Mucosa of rectum (tissue), 2 donors: ENCODE data around the gene MACROH2A1.

Source experiments
- H3K27ac ChIP-seq, 2 donors: one replicate each; pipeline ENCODE4 v1.7.0; 2013; ENCODE audit warnings: inconsistent platforms in 2 of 2, low read depth in 2 of 2, low read length in 2 of 2
- H3K27me3 ChIP-seq, 2 donors: one replicate each; pipeline ENCODE4 v1.7.0; 2013; ENCODE audit warnings: low read length in 2 of 2; ENCODE audit not compliant: control insufficient read depth in 2 of 2, insufficient read depth in 2 of 2
- H3K36me3 ChIP-seq, 2 donors: one replicate each; pipeline ENCODE4 v1.7.0; 2013; ENCODE audit warnings: low read length in 2 of 2; ENCODE audit not compliant: control insufficient read depth in 2 of 2, insufficient read depth in 2 of 2
- H3K4me1 ChIP-seq, 2 donors: one replicate each; pipeline ENCODE4 v1.7.0; 2013; ENCODE audit warnings: low read length in 2 of 2, mild to moderate bottlenecking in 1 of 2; ENCODE audit not compliant: control insufficient read depth in 2 of 2, insufficient read depth in 2 of 2
- H3K4me3 ChIP-seq, 2 donors: one replicate each; pipeline ENCODE4 v1.7.0; 2013; ENCODE audit warnings: low read length in 2 of 2
- H3K9ac ChIP-seq, 2 donors: one replicate each; pipeline ENCODE4 v1.7.0; 2013; ENCODE audit warnings: low read length in 2 of 2, low read depth in 1 of 2, mild to moderate bottlenecking in 1 of 2
- H3K9me3 ChIP-seq, 2 donors: one replicate each; pipeline ENCODE4 v1.7.0; 2013; ENCODE audit warnings: low read length in 2 of 2; ENCODE audit not compliant: control insufficient read depth in 2 of 2
- donor health status: healthy.
- donor health status: Normal muscosa, but diverticular disease.

MACROH2A1 gene

GRCh38 chr5:135356522-135357318 is 42.3 kb downstream of the MACROH2A1 start:
- no peaks in the 10 kb centered on the region for H3K27me3 ChIP-seq
- peak overlapping the region; percentile 10 to 66 for H3K27ac ChIP-seq
- no peak overlapping the region for H3K4me3 ChIP-seq
- H3K9ac ChIP-seq: no peak overlapping the region
- H3K4me1 ChIP-seq: peaks cover 14 to 21% of the 10 kb centered on the region in 2 donors
- H3K36me3 ChIP-seq: peaks cover 32 to 42% of the 10 kb centered on the region in 2 donors
- H3K9me3 ChIP-seq: no peaks in the 10 kb centered on the region

GRCh38 chr5:135355169-135355568 is 43.9 kb downstream of the MACROH2A1 start:
- H3K9ac ChIP-seq: no peak overlapping the region
- H3K27ac ChIP-seq: no peak overlapping the region
- no peak overlapping the region for H3K4me3 ChIP-seq
- no peaks in the 10 kb centered on the region for H3K9me3 ChIP-seq
- peaks cover 36 to 54% of the 10 kb centered on the region in 2 donors for H3K36me3 ChIP-seq
- H3K27me3 ChIP-seq: no peaks in the 10 kb centered on the region
- peaks cover 14 to 16% of the 10 kb centered on the region in 2 donors for H3K4me1 ChIP-seq

DNA sequence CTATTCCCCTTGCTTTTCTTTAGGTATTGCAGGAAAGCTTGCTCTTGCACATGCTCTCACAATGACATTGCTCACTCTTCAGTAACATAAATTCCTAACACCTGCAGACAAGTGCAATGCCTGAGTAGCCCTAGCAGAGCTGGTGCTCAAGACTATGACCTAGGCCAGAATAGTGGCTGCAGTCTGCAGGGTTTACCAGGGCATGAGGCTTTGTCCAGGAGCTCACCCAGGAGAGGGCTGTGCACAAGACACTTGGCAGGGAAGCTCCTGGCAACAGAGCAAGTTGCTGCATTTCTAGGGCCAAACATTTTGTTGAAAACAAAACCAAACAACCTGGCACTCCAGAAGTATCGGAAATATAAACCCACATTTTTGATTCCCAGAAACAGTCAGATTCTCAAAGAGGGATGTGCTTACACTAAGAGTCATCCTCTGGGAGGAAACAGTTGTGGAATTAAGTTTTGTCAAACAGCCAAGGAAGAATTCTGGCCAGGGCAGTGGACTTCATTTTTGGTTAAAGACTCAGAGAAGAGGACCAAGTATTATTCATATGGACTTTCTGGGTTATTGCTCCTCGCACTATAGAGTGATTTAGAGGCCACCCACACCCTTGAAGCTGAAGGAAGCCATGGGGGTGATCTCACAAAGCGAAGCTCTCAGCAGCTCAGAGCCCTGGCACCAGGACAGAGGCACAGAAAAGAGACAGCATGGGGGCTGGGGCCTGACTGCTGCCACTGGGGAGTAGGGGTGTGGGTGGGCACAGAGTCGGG is 44.9 kb downstream of the MACROH2A1 start:
- H3K27ac ChIP-seq: no peak overlapping the region
- H3K36me3 ChIP-seq: peaks cover 36 to 54% of the 10 kb centered on the region in 2 donors
- H3K4me3 ChIP-seq: no peak overlapping the region

DNA sequence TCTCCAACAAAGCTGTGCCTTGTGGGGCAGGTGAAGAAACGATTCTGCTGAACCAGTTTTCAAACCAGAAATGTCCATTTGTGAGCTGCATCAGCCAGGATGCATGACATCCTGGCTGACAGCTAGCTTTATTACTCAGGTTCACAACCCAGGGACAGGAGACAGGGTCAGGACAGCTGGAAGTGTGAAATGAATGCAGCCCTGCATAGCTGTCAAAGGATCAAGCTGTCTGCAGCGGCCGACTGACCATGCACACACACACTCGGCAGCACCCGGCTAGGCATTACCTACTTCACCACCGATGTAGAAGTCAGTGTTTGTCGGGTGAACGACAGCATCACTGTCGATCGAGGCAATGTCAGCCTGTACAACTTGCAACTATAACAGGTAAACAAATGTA is 48.5 kb downstream of the MACROH2A1 start:
- peaks cover 16 to 23% of the 10 kb centered on the region in 2 donors for H3K4me1 ChIP-seq
- no peaks in the 10 kb centered on the region for H3K9me3 ChIP-seq
- no peak overlapping the region for H3K27ac ChIP-seq
- no peaks in the 10 kb centered on the region for H3K27me3 ChIP-seq
- no peak overlapping the region for H3K9ac ChIP-seq
- no peak overlapping the region for H3K4me3 ChIP-seq
- peaks cover 33 to 41% of the 10 kb centered on the region in 2 donors for H3K36me3 ChIP-seq

More for the DNA sequence above, 44.9 kb downstream of the MACROH2A1 start:
- Histone ChIP-seq H3K9ac (no peak overlapping the region), H3K27me3 (no peaks in the 10 kb centered on the region), H3K4me1 (peaks cover 14 to 15% of the 10 kb centered on the region in 2 donors), H3K9me3 (no peaks in the 10 kb centered on the region)

GRCh38 chr5:135349886-135350285 is 49.1 kb downstream of the MACROH2A1 start:
- H3K36me3 ChIP-seq: peaks cover 33 to 45% of the 10 kb centered on the region in 2 donors
- H3K27ac ChIP-seq: no peak overlapping the region

GRCh38 chr5:135349451-135349850 is 49.6 kb downstream of the MACROH2A1 start:
- Histone ChIP-seq H3K36me3 (peaks cover 33 to 45% of the 10 kb centered on the region in 2 donors), H3K4me1 (peaks cover 24 to 31% of the 10 kb centered on the region in 2 donors), H3K4me3 (no peak overlapping the region), H3K27me3 (no peaks in the 10 kb centered on the region), H3K9me3 (no peaks in the 10 kb centered on the region), H3K27ac (no peak overlapping the region), H3K9ac (no peak overlapping the region)

More at GRCh38 chr5:135349886-135350285, 49.1 kb downstream of the MACROH2A1 start:
- no peak overlapping the region for H3K4me3 ChIP-seq
- no peaks in the 10 kb centered on the region for H3K27me3 ChIP-seq
- H3K9me3 ChIP-seq: no peaks in the 10 kb centered on the region
- peaks cover 22 to 27% of the 10 kb centered on the region in 2 donors for H3K4me1 ChIP-seq
- H3K9ac ChIP-seq: no peak overlapping the region

DNA sequence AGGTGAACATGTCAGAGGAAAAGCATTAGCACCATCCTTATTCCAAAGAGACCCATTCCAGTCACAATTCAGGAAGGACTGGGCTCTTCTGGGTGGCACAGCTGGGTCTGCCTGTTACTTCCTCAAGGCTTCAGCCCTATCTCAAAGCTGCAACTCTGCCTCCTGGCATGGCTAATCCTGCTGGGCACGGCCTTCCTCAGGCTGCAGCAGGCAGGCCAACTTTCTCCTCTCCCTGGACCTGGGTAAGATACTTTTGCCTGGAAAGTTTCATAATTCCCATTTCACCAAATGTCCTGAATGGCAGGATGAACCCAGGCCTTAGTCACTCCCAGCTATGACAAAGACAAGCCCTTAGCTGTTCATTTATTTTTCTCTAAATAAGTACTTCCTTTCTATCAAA is 50.1 kb downstream of the MACROH2A1 start:
- Histone ChIP-seq H3K4me3 (no peak overlapping the region), H3K4me1 (peaks cover 24 to 31% of the 10 kb centered on the region in 2 donors), H3K9ac (no peak overlapping the region), H3K9me3 (no peaks in the 10 kb centered on the region), H3K27me3 (no peaks in the 10 kb centered on the region), H3K36me3 (peaks cover 37 to 48% of the 10 kb centered on the region in 2 donors), H3K27ac (peak overlapping the region in 1 of 2 donors; percentile 6)

GRCh38 chr5:135347392-135347791 is 51.6 kb downstream of the MACROH2A1 start:
- Histone ChIP-seq H3K9ac (no peak overlapping the region), H3K27ac (peak overlapping the region in 1 of 2 donors; percentile 82), H3K4me3 (no peak overlapping the region), H3K27me3 (no peaks in the 10 kb centered on the region), H3K9me3 (no peaks in the 10 kb centered on the region), H3K4me1 (peaks cover 27 to 31% of the 10 kb centered on the region in 2 donors), H3K36me3 (peaks cover 36 to 54% of the 10 kb centered on the region in 2 donors)

- Histone ChIP-seq H3K27me3 (no peaks in the 10 kb centered on the region), H3K36me3 (peaks cover 42 to 54% of the 10 kb centered on the region in 2 donors), H3K4me3 (peak overlapping the region in 1 of 2 donors; percentile 28), H3K9me3 (no peaks in the 10 kb centered on the region), H3K27ac (peak overlapping the region; percentile 76 to 82), H3K9ac (peak overlapping the region in 1 of 2 donors; percentile 9), H3K4me1 (peaks cover 31 to 37% of the 10 kb centered on the region in 2 donors)
Measured at GRCh38 chr5:135345956-135346731, 52.9 kb downstream of the MACROH2A1 start.
